Stomach smooth muscle (tissue), 2 donors: ENCODE results near the gene RBP2.

ENCODE experiments used
- H3K27ac ChIP-seq: one replicate; pipeline ENCODE4 v1.7.0; 2013; ENCODE audit warnings: mild to moderate bottlenecking, low read length, inconsistent platforms
- H3K27me3 ChIP-seq, 2 donors: one replicate each; pipeline ENCODE4 v1.7.0; 2013; ENCODE audit warnings: low read length in 2 of 2; ENCODE audit not compliant: insufficient read depth in 2 of 2, control insufficient read depth in 1 of 2
- H3K36me3 ChIP-seq, 2 donors: one replicate each; pipeline ENCODE4 v1.7.0; 2013; ENCODE audit warnings: low read length in 2 of 2; ENCODE audit not compliant: control insufficient read depth in 2 of 2, insufficient read depth in 2 of 2
- H3K4me1 ChIP-seq: one replicate; pipeline ENCODE4 v1.7.0; 2013; ENCODE audit warnings: low read length; ENCODE audit not compliant: control insufficient read depth, insufficient read depth
- H3K4me3 ChIP-seq, 2 donors: one replicate each; pipeline ENCODE4 v1.7.0; 2013; ENCODE audit warnings: low read length in 2 of 2
- H3K9ac ChIP-seq, 2 donors: one replicate each; pipeline ENCODE4 v1.7.0; 2013; ENCODE audit warnings: low read length in 2 of 2, mild to moderate bottlenecking in 1 of 2
- H3K9me3 ChIP-seq, 2 donors: one replicate each; pipeline ENCODE4 v1.7.0; 2013; ENCODE audit warnings: low read length in 2 of 2; ENCODE audit not compliant: control insufficient read depth in 2 of 2
- donor health status: healthy.
- donor health status: Pancreatic carcinoma.

RBP2 gene

DNA sequence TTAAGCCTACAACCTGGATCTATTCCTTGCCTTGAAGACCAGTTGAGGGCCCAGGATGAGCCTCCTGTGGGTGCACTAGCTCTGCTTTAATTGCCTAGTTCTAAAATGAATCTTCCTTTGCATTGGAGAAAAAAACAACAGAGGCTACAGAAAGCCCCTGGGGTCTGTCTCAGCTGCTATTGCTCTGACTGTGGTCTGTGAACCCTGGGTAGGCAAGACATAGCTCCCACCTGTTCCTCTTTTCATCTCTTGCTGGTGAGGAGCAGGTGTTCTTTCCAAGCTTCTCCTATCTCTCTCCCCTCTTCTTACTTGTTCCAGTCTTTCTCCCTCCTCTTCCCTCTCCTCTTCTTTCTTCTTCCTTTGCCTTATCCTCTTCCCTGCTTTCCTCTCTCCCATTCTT is 28.8 kb downstream of the RBP2 start:
- Histone ChIP-seq H3K27me3 (no peaks in the 10 kb centered on the region), H3K36me3 (peaks cover 0 to 6% of the 10 kb centered on the region in 2 donors), H3K9ac (no peak overlapping the region), H3K9me3 (no peaks in the 10 kb centered on the region), H3K4me1 (no peaks in the 10 kb centered on the region), H3K4me3 (no peak overlapping the region), H3K27ac (no peak overlapping the region)

DNA sequence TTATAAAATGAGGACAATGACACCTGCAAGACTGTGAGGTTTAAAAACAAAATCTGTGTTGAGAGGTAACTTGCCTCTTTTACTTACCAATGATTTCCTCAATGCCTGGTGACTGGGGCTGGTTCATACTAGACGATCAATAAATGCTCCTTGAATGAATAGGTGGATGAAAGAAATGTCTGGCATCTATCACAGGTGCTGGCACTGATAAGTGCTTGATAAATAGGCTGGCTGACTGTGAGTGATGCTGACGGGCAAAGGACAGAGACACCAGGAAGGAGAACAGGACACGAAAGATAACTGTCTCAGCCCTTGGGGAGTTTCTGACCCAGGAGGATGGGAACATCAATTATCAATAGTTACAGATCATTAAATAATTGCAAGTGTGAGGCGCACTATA is 31.9 kb downstream of the RBP2 start:
- H3K9me3 ChIP-seq, result no peaks in the 10 kb centered on the region
- H3K9ac ChIP-seq, result no peak overlapping the region
- no peaks in the 10 kb centered on the region for H3K4me1 ChIP-seq
- H3K36me3 ChIP-seq, result peaks cover 1 to 2% of the 10 kb centered on the region in 2 donors
- H3K27ac ChIP-seq, result no peak overlapping the region
- no peaks in the 10 kb centered on the region for H3K27me3 ChIP-seq
- H3K4me3 ChIP-seq, result no peak overlapping the region

DNA sequence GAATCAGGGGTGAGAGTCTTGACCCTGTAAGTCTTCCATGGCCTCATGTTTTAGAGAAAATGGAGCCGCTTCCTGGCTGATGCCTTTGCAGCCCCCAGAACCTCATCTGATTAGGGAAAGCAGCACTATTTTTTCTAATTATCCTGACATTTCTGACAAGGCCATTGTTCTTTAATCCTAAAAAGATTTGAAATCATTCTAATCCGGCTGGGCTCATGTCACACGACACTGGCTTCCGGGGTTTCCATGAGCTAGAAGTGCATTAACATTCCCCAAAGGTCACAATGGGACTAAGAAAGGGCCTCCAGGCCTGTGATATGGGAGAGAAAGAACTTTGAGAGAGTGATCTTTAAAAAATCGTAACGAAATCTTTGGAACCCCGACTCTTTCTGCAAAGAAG is 33.1 kb downstream of the RBP2 start:
- Histone ChIP-seq H3K9ac (no peak overlapping the region), H3K9me3 (no peaks in the 10 kb centered on the region), H3K27ac (no peak overlapping the region), H3K4me1 (no peaks in the 10 kb centered on the region), H3K4me3 (no peak overlapping the region), H3K27me3 (no peaks in the 10 kb centered on the region), H3K36me3 (peaks cover 2% of the 10 kb centered on the region in 2 donors)

DNA sequence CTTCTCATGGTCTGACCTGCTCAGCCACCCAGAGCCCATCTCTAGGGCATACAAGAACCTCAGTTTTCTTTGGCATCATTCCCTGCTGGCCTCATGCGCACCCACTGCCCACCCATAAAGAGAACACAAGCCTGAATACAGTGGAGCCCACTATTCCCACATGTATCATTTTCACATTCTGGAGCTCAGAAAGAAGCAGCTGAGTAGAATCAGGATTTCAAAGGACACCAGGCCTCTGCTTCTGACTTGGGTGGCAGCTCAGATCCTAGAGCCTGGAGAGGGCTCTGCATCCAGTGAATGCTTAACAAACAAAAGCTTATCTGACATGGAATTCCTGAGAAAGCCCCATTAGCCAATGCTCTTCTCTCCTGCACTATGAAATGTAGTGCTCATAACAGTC is 34.7 kb downstream of the RBP2 start:
- no peaks in the 10 kb centered on the region for H3K9me3 ChIP-seq
- no peak overlapping the region for H3K27ac ChIP-seq
- no peak overlapping the region for H3K4me3 ChIP-seq
- peaks cover 2% of the 10 kb centered on the region in 2 donors for H3K36me3 ChIP-seq
- no peaks in the 10 kb centered on the region for H3K4me1 ChIP-seq
- no peaks in the 10 kb centered on the region for H3K27me3 ChIP-seq
- H3K9ac ChIP-seq, result no peak overlapping the region

DNA sequence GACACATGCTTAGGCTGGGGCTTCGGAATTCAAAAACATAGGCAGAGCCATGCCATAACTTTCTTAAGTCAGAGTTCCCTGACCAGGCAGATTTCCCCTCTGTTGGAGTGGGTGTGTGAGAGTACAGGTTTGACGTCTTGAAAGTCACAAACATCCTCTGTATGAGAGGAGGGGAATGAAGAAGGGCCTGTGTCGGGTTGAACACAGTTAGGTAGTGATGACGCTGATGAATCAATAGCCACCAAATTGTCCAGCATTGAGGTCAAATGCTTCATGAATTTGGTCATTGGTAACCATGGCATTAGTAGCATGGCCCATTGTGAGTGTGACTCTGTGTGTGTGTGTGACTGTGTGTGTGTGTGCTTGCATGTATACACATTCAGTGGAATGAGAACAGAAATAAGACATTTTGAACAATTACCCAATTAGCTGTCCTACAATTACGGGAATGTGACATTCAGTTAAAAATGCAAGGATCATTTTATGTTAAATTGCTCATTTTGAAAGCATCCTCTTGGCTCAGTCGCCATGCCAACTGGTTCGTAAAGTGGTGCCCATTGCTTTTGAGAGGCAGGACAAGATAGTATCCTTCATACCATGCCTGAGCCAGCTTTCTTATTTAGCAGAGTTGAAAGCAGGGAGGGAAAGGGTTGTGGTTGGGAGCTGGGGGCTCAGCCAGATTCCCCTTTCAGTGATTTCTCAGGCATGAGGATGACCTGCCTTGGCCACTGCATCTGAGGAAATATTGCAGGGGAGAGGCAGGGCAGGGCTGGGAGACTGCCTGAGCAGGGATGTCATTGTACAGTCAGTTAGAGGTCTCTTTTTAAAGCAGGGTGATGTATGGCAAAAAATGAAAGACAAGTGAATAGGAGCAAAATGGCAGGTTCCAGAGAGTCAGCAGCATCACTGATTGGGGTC is 35.4 kb downstream of the RBP2 start:
- Histone ChIP-seq H3K4me1 (no peaks in the 10 kb centered on the region), H3K27ac (no peak overlapping the region), H3K27me3 (no peaks in the 10 kb centered on the region), H3K4me3 (no peak overlapping the region), H3K9ac (no peak overlapping the region), H3K9me3 (no peaks in the 10 kb centered on the region), H3K36me3 (peaks cover 2% of the 10 kb centered on the region in 2 donors)

DNA sequence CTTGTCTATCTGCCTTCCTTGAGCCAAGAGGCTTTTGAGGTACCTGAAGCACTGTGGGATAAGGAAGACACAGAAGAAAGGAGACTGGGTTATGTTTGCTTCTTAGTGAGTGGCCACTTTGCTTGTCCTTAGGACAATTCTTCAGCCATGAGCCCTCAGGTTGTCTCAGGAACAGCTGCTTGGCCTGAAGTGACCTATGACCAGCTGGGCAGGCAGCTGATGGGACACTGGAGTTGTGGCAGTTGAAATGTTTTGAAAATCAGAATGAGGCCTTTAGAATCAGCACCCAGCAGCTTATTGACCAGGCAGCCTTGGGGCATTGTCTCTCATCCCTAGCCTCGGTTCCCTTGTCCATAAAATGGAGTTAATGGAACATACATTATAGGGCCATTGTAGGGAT is 37.0 kb downstream of the RBP2 start:
- H3K9me3 ChIP-seq, result no peaks in the 10 kb centered on the region

DNA sequence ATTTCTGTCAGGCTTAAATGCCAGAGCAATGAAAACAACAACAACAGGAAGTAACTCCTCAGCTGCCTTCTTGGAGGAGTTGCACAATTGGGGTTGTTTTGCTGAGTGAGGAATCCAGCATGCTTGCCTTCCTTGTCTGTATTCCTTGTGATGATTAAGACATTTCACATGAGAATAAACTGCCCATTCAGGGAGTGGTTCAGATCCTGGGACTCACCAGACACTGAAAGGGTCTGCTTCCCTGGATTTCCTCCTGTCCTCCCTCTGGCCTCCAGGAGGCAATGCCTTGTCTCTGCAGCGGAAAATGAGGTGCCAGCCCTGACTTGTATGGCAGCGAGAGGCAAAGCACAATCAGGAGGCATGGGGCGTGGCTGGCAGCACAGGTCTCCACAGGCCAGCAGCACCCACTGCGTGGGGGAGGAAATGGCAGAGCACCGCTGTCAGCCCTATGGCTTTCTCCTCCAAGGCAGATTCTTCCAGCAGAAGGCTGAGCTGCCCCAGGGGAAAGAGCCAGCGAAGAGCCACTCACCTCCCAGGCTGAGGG is 41.5 kb downstream of the RBP2 start:
- no peak overlapping the region for H3K27ac ChIP-seq
- H3K27me3 ChIP-seq, result no peaks in the 10 kb centered on the region
- H3K4me1 ChIP-seq, result no peaks in the 10 kb centered on the region
- H3K4me3 ChIP-seq, result no peak overlapping the region
- peaks cover 0 to 5% of the 10 kb centered on the region in 2 donors for H3K36me3 ChIP-seq
- no peaks in the 10 kb centered on the region for H3K9me3 ChIP-seq
- H3K9ac ChIP-seq, result no peak overlapping the region

More for the DNA sequence above, 37.0 kb downstream of the RBP2 start:
- no peak overlapping the region for H3K27ac ChIP-seq
- peaks cover 1 to 5% of the 10 kb centered on the region in 2 donors for H3K36me3 ChIP-seq
- no peaks in the 10 kb centered on the region for H3K27me3 ChIP-seq
- H3K4me3 ChIP-seq, result no peak overlapping the region
- H3K9ac ChIP-seq, result no peak overlapping the region
- H3K4me1 ChIP-seq, result no peaks in the 10 kb centered on the region

DNA sequence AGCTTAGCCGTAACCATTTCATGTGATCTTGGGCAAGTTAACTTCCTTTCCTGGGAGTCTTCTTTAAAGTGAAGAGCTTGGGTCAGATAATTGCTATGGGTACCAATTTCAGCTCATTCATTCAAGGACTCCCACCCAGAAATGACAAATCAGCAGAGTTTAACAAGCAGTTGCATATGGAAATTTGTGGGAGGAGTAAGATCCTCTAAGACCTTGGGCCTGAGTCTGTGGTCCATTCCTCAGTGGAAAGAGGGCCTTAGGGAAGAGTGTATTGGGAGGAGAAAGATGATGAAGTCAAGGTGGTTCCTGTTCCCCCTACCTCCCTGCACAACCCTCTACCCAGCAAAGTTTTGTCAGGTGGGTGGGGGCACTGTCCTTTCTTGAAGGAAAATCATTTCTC is 42.1 kb downstream of the RBP2 start:
- no peak overlapping the region for H3K4me3 ChIP-seq
- no peaks in the 10 kb centered on the region for H3K27me3 ChIP-seq
- no peaks in the 10 kb centered on the region for H3K4me1 ChIP-seq
- no peak overlapping the region for H3K27ac ChIP-seq
- no peaks in the 10 kb centered on the region for H3K9me3 ChIP-seq
- peaks cover 0 to 3% of the 10 kb centered on the region in 2 donors for H3K36me3 ChIP-seq
- H3K9ac ChIP-seq, result no peak overlapping the region

DNA sequence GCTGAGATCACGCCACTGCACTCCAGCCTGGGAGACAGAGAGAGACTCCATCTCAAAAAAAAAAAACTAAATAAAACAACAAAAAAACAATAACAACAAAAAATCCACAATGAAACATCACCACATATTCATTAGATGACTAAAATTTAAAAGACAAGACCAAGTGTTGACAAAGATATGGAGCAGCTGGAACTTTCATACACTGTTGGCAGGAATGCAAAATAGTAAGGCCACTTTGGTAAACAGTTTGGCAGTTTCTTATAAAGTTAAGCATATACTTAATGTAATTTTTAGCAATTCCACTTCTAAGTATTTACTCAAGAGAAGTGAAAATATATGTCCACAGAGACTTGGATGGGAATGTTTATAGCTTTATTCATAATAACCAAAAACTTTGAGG is 43.2 kb downstream of the RBP2 start:
- no peak overlapping the region for H3K9ac ChIP-seq
- H3K27ac ChIP-seq, result no peak overlapping the region
- H3K4me3 ChIP-seq, result no peak overlapping the region
- no peaks in the 10 kb centered on the region for H3K27me3 ChIP-seq
- H3K4me1 ChIP-seq, result no peaks in the 10 kb centered on the region
- H3K9me3 ChIP-seq, result no peaks in the 10 kb centered on the region
- peaks cover 0 to 3% of the 10 kb centered on the region in 2 donors for H3K36me3 ChIP-seq

DNA sequence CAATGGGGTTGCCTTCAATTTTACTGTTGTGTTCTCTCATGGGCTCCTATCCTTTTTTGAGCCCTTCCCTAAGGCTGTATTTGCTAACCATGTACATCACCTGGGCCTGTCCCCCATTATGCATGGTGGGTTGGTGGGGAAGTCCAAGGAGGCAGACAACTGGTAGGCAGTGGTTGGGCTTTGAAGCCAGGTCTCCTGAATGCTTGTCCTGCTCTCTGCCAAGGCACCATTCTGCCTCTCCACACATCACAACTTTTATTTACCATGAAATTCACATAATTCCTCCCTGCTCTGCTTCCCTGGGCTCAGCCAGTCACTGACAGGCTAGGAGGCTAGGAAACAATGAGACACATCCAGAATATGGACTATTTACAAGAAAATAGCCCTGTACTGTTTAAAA is 45.8 kb downstream of the RBP2 start:
- H3K36me3 ChIP-seq, result peaks cover 0 to 5% of the 10 kb centered on the region in 2 donors
- no peaks in the 10 kb centered on the region for H3K9me3 ChIP-seq
- no peak overlapping the region for H3K4me3 ChIP-seq
- H3K4me1 ChIP-seq, result no peaks in the 10 kb centered on the region
- H3K9ac ChIP-seq, result no peak overlapping the region
- no peak overlapping the region for H3K27ac ChIP-seq
- H3K27me3 ChIP-seq, result no peaks in the 10 kb centered on the region
